UCSD-AML1 (cell line): Measurements from ENCODE around the gene EFNA1.
A peak's percentile ranks its signal among the peaks of the same experiment; 100 is the strongest.

Experiments used
- DNase-seq: peaks from one replicate; lab custom pipeline; 2025; ENCODE audit not compliant: unreplicated experiment; lab: John Stamatoyannopoulos, UW

Gene EFNA1

GRCh38 chr1:155127105-155127966 is at the start of gene EFNA1:
Gene EFNA1 (plus strand): TSS chr1:155127876. CDS start chr1:155127978, 102 bp downstream.
- peak; percentile 66 for DNase-seq

- DNase-seq: peak; percentile 71
Measured at GRCh38 chr1:155078469-155079209, 49.0 kb upstream of the EFNA1 start, which contains the start of gene EFNA3. Gene EFNA3 (plus strand): TSS chr1:155078837. CDS start chr1:155078942, 105 bp downstream.

GRCh38 chr1:155079210-155079486 is 48.5 kb upstream of the EFNA1 start:
- DNase-seq: no peak

GRCh38 chr1:155079487-155080311 is 48.0 kb upstream of the EFNA1 start:
- no peak for DNase-seq

DNA sequence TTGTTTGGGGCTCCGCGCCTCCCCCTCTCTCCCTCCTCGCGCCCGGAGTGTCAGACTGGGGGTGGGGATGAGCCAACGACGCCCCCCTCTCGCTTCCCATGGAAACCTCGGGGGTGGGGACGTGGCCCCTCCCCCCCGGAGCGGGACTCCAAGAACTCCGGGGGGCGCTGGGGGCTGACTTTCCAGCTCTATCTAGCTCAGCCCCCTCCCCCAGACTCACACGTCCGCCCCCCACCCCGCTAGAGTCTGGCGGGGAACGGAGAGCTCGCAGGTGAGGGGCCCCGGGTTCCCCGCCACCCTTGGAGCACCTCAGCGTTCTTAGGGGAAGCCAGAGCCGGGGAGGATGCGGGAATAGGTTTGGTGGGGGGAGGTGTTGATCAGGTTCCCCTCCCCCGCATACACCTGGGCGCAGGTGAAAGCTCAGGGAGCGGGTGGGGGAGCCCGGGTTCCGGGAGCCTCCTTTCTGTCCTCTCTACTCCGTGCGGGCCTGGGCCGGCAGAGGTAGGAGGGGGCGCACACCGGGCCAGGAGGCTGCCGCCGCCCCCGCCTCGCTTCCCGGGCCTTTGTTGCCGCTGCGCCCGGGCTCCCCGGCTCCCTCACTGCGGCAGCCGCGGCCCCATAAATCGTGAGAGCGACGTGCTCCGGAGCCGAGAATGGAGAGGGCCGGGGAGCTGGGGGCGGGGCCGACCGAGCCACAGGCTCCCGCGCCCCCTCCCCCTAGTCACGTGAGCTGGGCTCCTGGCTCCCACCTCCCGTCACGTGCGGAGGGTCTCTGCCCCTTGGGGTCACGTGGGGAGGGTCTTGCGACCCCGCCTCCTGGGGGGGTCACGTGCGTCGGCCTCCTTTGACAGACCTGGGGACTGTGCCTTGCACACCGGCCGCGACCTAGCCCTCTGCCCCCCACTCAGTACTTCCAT is 47.1 kb upstream of the EFNA1 start:
- peak; percentile 29 for DNase-seq

DNA sequence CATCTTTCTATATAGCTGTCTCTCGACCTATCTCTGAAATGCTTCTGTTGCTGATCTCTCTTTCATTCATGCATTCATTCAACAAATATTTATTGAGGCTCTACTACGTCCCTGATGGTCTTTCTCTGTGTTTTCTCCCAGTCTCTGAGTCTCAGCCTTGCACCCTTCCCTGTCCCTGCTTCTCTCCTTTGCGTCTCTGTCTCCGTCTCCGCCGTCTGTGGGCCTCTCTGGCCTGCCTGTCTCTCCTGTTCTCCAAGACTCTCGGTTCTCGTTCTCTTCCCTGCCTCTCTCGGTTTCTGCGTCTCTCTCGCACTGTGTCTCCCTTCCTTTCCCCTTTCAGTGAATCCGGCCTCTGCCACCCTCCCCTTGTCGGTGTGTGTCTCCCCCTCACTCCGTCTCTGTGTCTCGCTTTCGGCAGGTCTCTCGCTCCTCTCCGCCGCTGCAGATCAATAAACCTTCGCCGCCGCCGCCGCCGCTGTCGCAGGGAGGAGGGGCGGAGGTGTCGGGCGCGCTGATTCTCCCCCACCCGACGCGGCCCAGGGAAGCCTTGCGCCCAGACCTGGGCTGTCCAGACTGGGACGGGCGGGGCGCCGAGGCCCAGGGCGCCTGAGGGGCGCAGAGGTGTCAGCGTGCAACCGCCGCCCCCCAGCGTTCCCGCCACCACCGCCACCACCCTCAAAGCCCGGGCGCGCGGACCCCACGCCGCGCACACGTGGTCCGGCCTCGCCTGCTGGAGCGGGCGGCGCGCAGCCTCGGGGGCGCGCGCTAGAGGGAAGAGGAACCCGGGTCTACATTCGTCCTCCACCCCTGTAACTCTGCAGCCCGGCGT is 46.0 kb upstream of the EFNA1 start:
- no peak for DNase-seq

- DNase-seq: no peak
Measured at GRCh38 chr1:155082301-155083051, 45.2 kb upstream of the EFNA1 start.

GRCh38 chr1:155083052-155083541 is 44.6 kb upstream of the EFNA1 start:
- DNase-seq: no peak

GRCh38 chr1:155083865-155084721 is 43.6 kb upstream of the EFNA1 start:
- DNase-seq: peak; percentile 66

GRCh38 chr1:155084722-155085503 is 42.8 kb upstream of the EFNA1 start:
- peak; percentile 94 for DNase-seq

DNA sequence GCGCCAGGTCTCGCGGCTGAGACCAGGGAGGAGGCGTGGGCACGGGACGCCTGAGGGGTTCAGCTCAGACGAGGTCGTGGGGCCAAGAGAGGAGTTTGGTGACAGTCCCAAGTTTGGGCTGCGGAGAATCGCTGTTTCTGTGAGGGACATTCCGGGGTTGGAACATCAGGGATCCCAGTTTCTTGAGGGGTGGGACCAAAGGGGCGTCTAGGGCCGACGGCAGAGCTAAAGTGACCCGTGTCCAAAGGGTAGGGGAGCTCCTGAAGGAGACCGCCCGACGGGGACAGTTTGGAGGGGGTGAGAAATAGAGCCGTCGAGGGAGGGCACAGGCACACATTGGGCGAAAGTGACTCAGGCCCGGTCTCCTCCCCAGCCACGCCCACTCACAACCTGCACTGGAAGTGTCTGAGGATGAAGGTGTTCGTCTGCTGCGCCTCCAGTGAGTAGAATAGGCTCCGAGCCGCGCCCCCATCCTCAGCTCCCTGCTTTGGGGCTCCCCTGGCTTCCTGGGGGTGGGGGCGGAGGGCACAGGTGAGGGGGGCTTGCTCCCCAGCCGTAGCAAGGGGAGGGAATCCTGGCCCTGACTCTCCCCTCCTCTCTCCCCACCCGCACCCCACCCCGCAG is 42.1 kb upstream of the EFNA1 start:
- peak; percentile 57 for DNase-seq

GRCh38 chr1:155086128-155086741 is 41.4 kb upstream of the EFNA1 start:
- DNase-seq: peak; percentile 77

- peak; percentile 49 for DNase-seq
Measured at GRCh38 chr1:155086856-155087535, 40.7 kb upstream of the EFNA1 start.

GRCh38 chr1:155091071-155092051 is 36.3 kb upstream of the EFNA1 start:
- DNase-seq: peak; percentile 82
